Measurements from ENCODE around the gene TMEM147. TPM values are rescaled to one million over a fixed set of nuclear protein-coding genes. Genes with fewer than 3 reads are reported as not detected.

The TMEM147 gene
- total and polyA plus RNA-seq, 2 of the 4 experiments (the other 2 are of a cell fraction): 67.6 to 108 TPM

DNA sequence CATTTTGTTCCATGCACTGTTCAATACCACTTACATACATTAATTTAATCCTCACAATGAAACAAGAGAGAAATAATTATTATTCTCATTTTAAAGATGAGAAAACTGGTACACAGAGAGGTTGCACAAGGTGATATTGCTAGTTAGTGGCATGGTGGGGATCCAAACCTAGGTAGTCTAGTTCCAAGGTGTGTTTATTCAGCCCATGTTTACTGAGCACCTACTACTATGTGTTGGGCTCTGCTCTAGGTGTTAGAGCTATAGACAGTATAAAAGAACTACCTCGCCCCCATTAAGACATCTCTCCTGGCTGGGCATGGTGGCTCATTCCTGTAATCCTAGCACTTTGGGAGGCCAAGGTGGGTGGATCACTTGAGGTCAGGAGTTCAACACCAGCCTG is 37.3 kb downstream of the TMEM147 start:
- no peak overlapping the region for H2BK15ac ChIP-seq (ENCODE audit: low read depth, low read length)

More for the DNA sequence above, 37.3 kb downstream of the TMEM147 start:
- Histone ChIP-seq H3K23ac (ENCODE audit: low read depth, low read length) (no peak overlapping the region), H3K56ac (ENCODE audit: extremely low read depth, insufficient read depth, low read length) (no peak overlapping the region), H3K9me1 (ENCODE audit: insufficient read depth, low read length) (no peaks in the 10 kb centered on the region), H2AFZ (replicated peaks; ENCODE audit: low read length, poor library complexity) (no peak overlapping the region), H3K4me1 (ENCODE audit: control insufficient read depth, insufficient read depth, low read length) (no peaks in the 10 kb centered on the region), H2BK5ac (ENCODE audit: low read depth, low read length, poor library complexity, severe bottlenecking) (no peak overlapping the region), H3K18ac (ENCODE audit: low read depth, low read length) (no peak overlapping the region), H3K36me3 (ENCODE audit: control insufficient read depth, insufficient read depth, low read length) (no peaks in the 10 kb centered on the region), H2AK9ac (replicated peaks; ENCODE audit: low read depth, low read length, poor library complexity) (no peak overlapping the region), H4K5ac (ENCODE audit: low read depth, low read length) (no peak overlapping the region), H3K27ac (ENCODE audit: insufficient read depth, low read length) (no peak overlapping the region), H3K9ac (ENCODE audit: low read depth, low read length) (no peak overlapping the region), H2BK120ac (ENCODE audit: low read depth, low read length) (no peak overlapping the region), H4K91ac (ENCODE audit: insufficient read depth, low read depth, low read length) (no peak overlapping the region), H4K20me1 (ENCODE audit: insufficient read depth, low read length) (no peaks in the 10 kb centered on the region), H3K4me2 (ENCODE audit: low read depth, low read length) (no peak overlapping the region), H4K8ac (ENCODE audit: low read depth in 2 of 2, low read length in 2 of 2) (no peak overlapping the region), H2AK5ac (ENCODE audit: low read depth, low read length) (no peak overlapping the region), H3K27me3 (ENCODE audit: control insufficient read depth, insufficient read depth, low read length) (peaks cover 2% of the 10 kb centered on the region), H3K79me1 (ENCODE audit: low read depth in 1 of 2, low read length in 2 of 2) (no peaks in the 10 kb centered on the region), H2BK20ac (ENCODE audit: low read depth, low read length) (no peak overlapping the region), H3K4ac (ENCODE audit: low read depth, low read length) (no peak overlapping the region), H3K14ac (replicated peaks; ENCODE audit: low read depth, low read length) (no peak overlapping the region), H3K4me3 (ENCODE audit: insufficient read depth, low read depth, low read length) (no peak overlapping the region), H3K9me3 (ENCODE audit: control insufficient read depth, insufficient read depth, low read length) (no peaks in the 10 kb centered on the region; the same call in 1 of the 2 replicates)
- BruUV-seq (replicated peaks): no TSS peak
- dilution Hi-C loops (cut with HindIII; ENCODE audit: low sequenced_read_pairs, unreplicated experiment) (no loop called here), intact Hi-C loops (cut with micrococcal nuclease) (no loop called here), in situ Hi-C loops (cut with MboI; ENCODE audit: low sequenced_read_pairs) (loop anchor here (25.0 kb wide), 1 partner anchor 245 kb away; the partner anchor contains the start of genes CD22 and FFAR1)
- POLR2A ChIA-PET (ENCODE audit: unreplicated experiment): no interaction called here
- CTCF ChIA-PET: no interaction called here
- no peak for TF ChIP-seq CHD1 (IDR thresholded peaks at IDR 0.05; ENCODE audit: low read depth, low read length)
- TF ChIP-seq BHLHE40 (IDR thresholded peaks at IDR 0.05; ENCODE audit: low read depth, low read length): no peak
- TF ChIP-seq, protein P1, sequence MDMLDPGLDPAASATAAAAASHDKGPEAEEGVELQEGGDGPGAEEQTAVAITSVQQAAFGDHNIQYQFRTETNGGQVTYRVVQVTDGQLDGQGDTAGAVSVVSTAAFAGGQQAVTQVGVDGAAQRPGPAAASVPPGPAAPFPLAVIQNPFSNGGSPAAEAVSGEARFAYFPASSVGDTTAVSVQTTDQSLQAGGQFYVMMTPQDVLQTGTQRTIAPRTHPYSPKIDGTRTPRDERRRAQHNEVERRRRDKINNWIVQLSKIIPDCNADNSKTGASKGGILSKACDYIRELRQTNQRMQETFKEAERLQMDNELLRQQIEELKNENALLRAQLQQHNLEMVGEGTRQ (IDR thresholded peaks at IDR 0.05; ENCODE audit: low read depth, low read length): no peak
- TF ChIP-seq RAD21 (IDR thresholded peaks at IDR 0.05; ENCODE audit: low read length): no peak
- no peak for TF ChIP-seq MXI1 (IDR thresholded peaks at IDR 0.05; ENCODE audit: borderline replicate concordance, low read depth, low read length)
- no peak for TF ChIP-seq CEBPB (IDR thresholded peaks at IDR 0.05; ENCODE audit: low read depth, low read length)
- TF ChIP-seq RCOR1 (IDR thresholded peaks at IDR 0.05; ENCODE audit: insufficient replicate concordance, low read length): no peak
- no peak for DNase-seq
- WGBS, 2 experiments (ENCODE audit: extremely low coverage in 2 of 2, insufficient read length in 1 of 2): no CpG with 5 or more reads among the region's 1 CpG
- no peak for ATAC-seq (ENCODE audit: low read depth)
